Spinal cord (tissue), 10 donors: ENCODE data around the gene PGAP1. TPM values are rescaled to one million over a fixed set of nuclear protein-coding genes. Genes with fewer than 3 reads are reported as not detected.

Source experiments
- DNase-seq, 6 donors: peaks; one replicate each; pipeline versions ENCODE4 v3.0.0 to v3.0.0-alpha.2; 2013 to 2015; ENCODE audit warnings: low spot score in 6 of 6, low read depth in 4 of 6
- H3K27ac ChIP-seq: one replicate; pipeline ENCODE4 v1.5.1; 2013; ENCODE audit warnings: low read depth, low read length, control low read depth
- H3K27me3 ChIP-seq: one replicate; pipeline ENCODE4 v1.6.1; 2013; ENCODE audit warnings: low read length; ENCODE audit not compliant: control insufficient read depth, insufficient read depth
- H3K36me3 ChIP-seq: one replicate; pipeline ENCODE4 v1.6.1; 2013; ENCODE audit warnings: low read length; ENCODE audit not compliant: control insufficient read depth, insufficient read depth
- H3K4me1 ChIP-seq: one replicate; pipeline ENCODE4 v1.6.1; 2013; ENCODE audit warnings: low read length; ENCODE audit not compliant: control insufficient read depth, insufficient read depth
- H3K4me3 ChIP-seq: one replicate; pipeline ENCODE4 v1.5.1; 2013; ENCODE audit warnings: low read depth, low read length, control low read depth
- H3K9me3 ChIP-seq: one replicate; pipeline ENCODE4 v1.6.1; 2013; ENCODE audit warnings: low read length; ENCODE audit not compliant: control insufficient read depth, insufficient read depth
- WGBS: methylation state at CpG from one replicate; pipeline ENCODE4 v1.1.5; 2013; ENCODE audit warnings: missing lambda C conversion rate; ENCODE audit not compliant: insufficient coverage; 5-methylcytosine and 5-hydroxymethylcytosine counted together
- polyA plus RNA-seq, 2 donors: library from polyadenylated mRNA; unstranded; fragments of 120-200 nt; gene quantifications; one replicate each; pipeline ENCODE4 v1.2.1, GENCODE V29; 2013; ENCODE audit not compliant: insufficient read length in 2 of 2
- total RNA-seq, 2 donors: library from RNA; depleted of rRNA in 1 of 2; stranded (reverse); fragments of 120-200 nt in 1 of 2; fragments of >200 nt in 1 of 2; gene quantifications; one replicate each; pipeline versions ENCODE4 v1.2.3 to v1.2.4, GENCODE V29; 2013 to 2014
- donor health status: healthy.

PGAP1 gene
- total and polyA plus RNA-seq, 4 donors, result 23.0 to 82.4 (median 29.8) TPM

GRCh38 chr2:196954001-196954400 lies 27.5 kb upstream of the PGAP1 start:
- no peaks in the 10 kb centered on the region for H3K36me3 ChIP-seq
- no peak for DNase-seq
- H3K9me3 ChIP-seq, result no peaks in the 10 kb centered on the region
- no peaks in the 10 kb centered on the region for H3K27me3 ChIP-seq
- H3K4me1 ChIP-seq, result peaks cover 4% of the 10 kb centered on the region
- WGBS, result no CpG with 5 or more reads among the region's 5 CpGs
- no peak overlapping the region for H3K4me3 ChIP-seq
- H3K27ac ChIP-seq, result no peak overlapping the region

GRCh38 chr2:196952936-196953335 lies 26.4 kb upstream of the PGAP1 start:
- H3K27ac ChIP-seq, result no peak overlapping the region
- WGBS, result 100% methylated on average over 2 of the region's 2 CpGs
- H3K4me3 ChIP-seq, result no peak overlapping the region
- DNase-seq, result no peak
- no peaks in the 10 kb centered on the region for H3K27me3 ChIP-seq
- H3K36me3 ChIP-seq, result no peaks in the 10 kb centered on the region
- peaks cover 4% of the 10 kb centered on the region for H3K4me1 ChIP-seq
- H3K9me3 ChIP-seq, result no peaks in the 10 kb centered on the region

DNA sequence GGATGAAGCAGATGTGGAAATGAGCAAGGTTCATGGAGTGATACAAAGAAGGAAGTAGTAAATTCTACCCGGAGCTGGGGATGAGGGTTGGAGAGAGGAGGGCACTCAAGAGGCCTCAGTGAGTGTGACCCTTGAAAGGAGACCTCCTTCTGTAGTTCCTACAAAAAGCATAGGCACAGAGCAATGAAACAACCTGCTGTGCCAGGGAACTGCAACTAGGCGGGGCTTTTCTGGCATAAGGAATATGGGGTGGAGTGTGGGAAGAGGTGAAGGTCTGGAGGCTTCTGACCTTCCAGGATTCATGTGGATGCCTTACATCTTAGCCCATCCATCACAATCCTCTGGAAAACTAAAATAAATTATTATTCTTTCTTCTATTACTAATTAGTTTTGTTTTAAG lies 25.5 kb upstream of the PGAP1 start:
- Histone ChIP-seq H3K36me3 (no peaks in the 10 kb centered on the region), H3K27me3 (no peaks in the 10 kb centered on the region), H3K27ac (no peak overlapping the region), H3K9me3 (no peaks in the 10 kb centered on the region), H3K4me3 (no peak overlapping the region), H3K4me1 (no peaks in the 10 kb centered on the region)
- 40% methylated on average over 1 of the region's 2 CpGs for WGBS
- DNase-seq, result no peak

DNA sequence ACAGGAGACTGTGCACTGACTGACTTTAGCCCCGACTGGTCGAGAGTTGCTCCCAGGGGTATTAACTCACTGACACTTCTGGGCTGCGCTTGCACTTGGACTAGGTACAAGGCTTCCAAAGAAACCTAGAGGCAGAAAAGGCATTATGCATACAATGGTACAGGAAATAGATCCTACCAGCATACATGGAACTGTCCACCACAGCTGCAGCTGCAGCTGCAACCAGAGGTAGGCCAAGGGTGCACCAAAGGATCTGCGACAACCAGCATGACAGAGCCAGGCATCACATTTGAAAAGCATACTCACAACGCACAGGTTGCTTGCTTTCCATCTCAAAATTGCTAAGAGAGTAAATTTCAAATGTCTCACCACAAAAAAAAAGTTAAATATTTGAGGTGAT lies 22.6 kb upstream of the PGAP1 start:
- WGBS, result 80% methylated on average over 1 of the region's 5 CpGs
- Histone ChIP-seq H3K9me3 (no peaks in the 10 kb centered on the region), H3K36me3 (no peaks in the 10 kb centered on the region), H3K4me3 (no peak overlapping the region), H3K27me3 (no peaks in the 10 kb centered on the region), H3K4me1 (no peaks in the 10 kb centered on the region), H3K27ac (no peak overlapping the region)
- DNase-seq, result no peak

- Histone ChIP-seq H3K27me3 (no peaks in the 10 kb centered on the region), H3K27ac (no peak overlapping the region), H3K4me1 (no peaks in the 10 kb centered on the region), H3K36me3 (no peaks in the 10 kb centered on the region), H3K9me3 (no peaks in the 10 kb centered on the region), H3K4me3 (no peak overlapping the region)
- no peak for DNase-seq
- 34% methylated on average over 3 of the region's 4 CpGs for WGBS
Measured at GRCh38 chr2:196944570-196944969, 18.1 kb upstream of the PGAP1 start.

DNA sequence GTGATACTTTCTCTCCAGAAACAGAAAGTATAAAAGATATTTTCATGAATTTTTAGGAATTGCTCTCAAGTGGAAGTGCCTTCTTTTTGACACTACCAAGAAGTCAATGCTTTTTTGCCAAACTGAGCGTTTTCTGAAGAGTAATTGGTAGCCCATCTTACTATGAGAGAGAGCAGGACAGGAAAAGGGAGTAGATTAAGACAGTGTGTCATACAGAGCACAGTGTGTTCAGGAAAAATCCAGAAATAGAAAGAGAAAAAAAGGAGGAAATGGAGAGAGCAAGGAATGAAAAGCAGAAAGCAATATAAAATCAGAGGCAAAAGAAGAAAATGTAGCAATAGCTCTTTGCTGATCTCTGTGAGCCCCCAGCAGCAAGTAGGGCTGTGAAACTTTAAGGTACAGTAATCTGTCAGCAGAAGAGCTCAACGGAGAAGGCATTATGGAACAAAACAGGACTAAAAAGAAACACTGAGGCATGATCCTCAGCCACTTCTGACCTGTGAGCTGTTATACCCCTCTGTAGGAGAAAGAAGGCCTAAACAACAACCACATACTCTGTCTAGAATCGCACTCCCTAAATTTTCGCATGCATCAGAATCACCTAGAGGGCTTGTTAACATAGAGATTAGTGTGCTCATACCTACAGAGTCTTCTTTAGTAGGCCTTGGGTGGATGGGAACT lies 15.0 kb upstream of the PGAP1 start:
- H3K27ac ChIP-seq, result no peak overlapping the region
- no peaks in the 10 kb centered on the region for H3K9me3 ChIP-seq
- no peaks in the 10 kb centered on the region for H3K4me1 ChIP-seq
- H3K27me3 ChIP-seq, result no peaks in the 10 kb centered on the region
- no peak overlapping the region for H3K4me3 ChIP-seq
- no peak for DNase-seq
- 100% methylated on average over 1 of the region's 4 CpGs for WGBS
- H3K36me3 ChIP-seq, result no peaks in the 10 kb centered on the region

- DNase-seq, result no peak
- Histone ChIP-seq H3K27me3 (no peaks in the 10 kb centered on the region), H3K4me3 (no peak overlapping the region), H3K9me3 (no peaks in the 10 kb centered on the region), H3K4me1 (no peaks in the 10 kb centered on the region), H3K27ac (no peak overlapping the region), H3K36me3 (no peaks in the 10 kb centered on the region)
- 91% methylated on average over 1 of the region's 1 CpG for WGBS
Measured at GRCh38 chr2:196939371-196939770, 12.9 kb upstream of the PGAP1 start.

DNA sequence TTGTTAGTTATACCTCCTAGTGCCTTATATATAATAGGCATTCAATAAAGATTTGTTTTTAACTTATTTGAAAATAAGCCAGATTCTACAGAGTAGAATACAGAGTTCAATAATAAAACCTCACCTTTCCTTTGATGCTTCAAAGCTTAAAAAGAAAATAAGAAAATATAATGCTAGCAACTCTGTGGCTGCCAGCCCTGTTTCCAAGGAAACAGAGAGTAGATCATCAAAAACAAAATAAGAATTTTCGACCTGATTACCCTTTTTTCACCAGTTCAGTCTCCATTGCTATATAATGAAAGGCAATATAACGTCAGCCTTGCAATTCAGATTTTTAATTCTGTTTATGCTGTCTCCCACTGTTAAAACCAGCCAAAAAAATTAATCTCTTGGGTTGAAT lies 8.9 kb upstream of the PGAP1 start:
- no peak overlapping the region for H3K4me3 ChIP-seq
- WGBS, result no CpG with 5 or more reads among the region's 2 CpGs
- no peaks in the 10 kb centered on the region for H3K36me3 ChIP-seq
- no peaks in the 10 kb centered on the region for H3K9me3 ChIP-seq
- no peaks in the 10 kb centered on the region for H3K4me1 ChIP-seq
- peak in 2 of 6 donors; percentile 18 to 68 for DNase-seq
- no peaks in the 10 kb centered on the region for H3K27me3 ChIP-seq
- no peak overlapping the region for H3K27ac ChIP-seq

GRCh38 chr2:196934672-196935071 lies 8.2 kb upstream of the PGAP1 start:
- no peaks in the 10 kb centered on the region for H3K36me3 ChIP-seq
- no peak overlapping the region for H3K4me3 ChIP-seq
- H3K27ac ChIP-seq, result no peak overlapping the region
- no CpG with 5 or more reads among the region's 1 CpG for WGBS
- no peak for DNase-seq
- no peaks in the 10 kb centered on the region for H3K4me1 ChIP-seq
- no peaks in the 10 kb centered on the region for H3K9me3 ChIP-seq
- no peaks in the 10 kb centered on the region for H3K27me3 ChIP-seq

- no peak for DNase-seq
- Histone ChIP-seq H3K4me3 (no peak overlapping the region), H3K9me3 (no peaks in the 10 kb centered on the region), H3K27me3 (no peaks in the 10 kb centered on the region), H3K36me3 (no peaks in the 10 kb centered on the region), H3K27ac (no peak overlapping the region), H3K4me1 (peaks cover 4% of the 10 kb centered on the region)
- no CpG with 5 or more reads among the region's 2 CpGs for WGBS
Measured at GRCh38 chr2:196931555-196931954, 5.0 kb upstream of the PGAP1 start.
